Ureter (tissue), 1 donor: ENCODE data around the gene SIDT2. TPM values are rescaled to one million over a fixed set of nuclear protein-coding genes. Genes with fewer than 3 reads are reported as not detected.

ENCODE experiments used
- DNase-seq: peaks from one replicate; pipeline ENCODE4 v3.0.0-alpha.2; 2020; ENCODE audit warnings: low spot score
- total RNA-seq: library from RNA; stranded (reverse); gene quantifications from one replicate; pipeline ENCODE4 v1.2.4, GENCODE V29; 2023
- donor health status: DM: yes; HTN: yes; CAD: no.

Gene SIDT2
- total RNA-seq, 1 donor from 2014 or later, result 36.5 TPM

- no peak for DNase-seq
Observed at GRCh38 chr11:117222991-117223740, 44.6 kb downstream of the SIDT2 start.

GRCh38 chr11:117223741-117224689, 45.5 kb downstream of the SIDT2 start:
- DNase-seq, result no peak

GRCh38 chr11:117225553-117226170, 47.1 kb downstream of the SIDT2 start:
- DNase-seq, result no peak

- no peak for DNase-seq
Observed at GRCh38 chr11:117226388-117227385, 48.1 kb downstream of the SIDT2 start.

- DNase-seq, result no peak
Observed at GRCh38 chr11:117228091-117228490, 49.5 kb downstream of the SIDT2 start.

GRCh38 chr11:117229411-117229810, 50.9 kb downstream of the SIDT2 start:
- DNase-seq, result no peak

GRCh38 chr11:117229931-117230285, 51.4 kb downstream of the SIDT2 start:
- DNase-seq, result no peak

GRCh38 chr11:117230286-117230961, 51.9 kb downstream of the SIDT2 start:
- DNase-seq, result no peak

GRCh38 chr11:117230999-117231841, 52.7 kb downstream of the SIDT2 start:
- no peak for DNase-seq

GRCh38 chr11:117231842-117232091, 53.2 kb downstream of the SIDT2 start, which contains the start of gene PCSK7:
Gene PCSK7 (minus strand): TSS chr11:117232073. CDS start chr11:117229844, 2,229 bp downstream.
- peak; percentile 77 for DNase-seq

- peak; percentile 78 for DNase-seq
Observed at GRCh38 chr11:117232092-117232878, 53.7 kb downstream of the SIDT2 start, which contains the start of gene RNF214. Gene RNF214 (plus strand): TSS chr11:117232671. CDS start chr11:117234273, 1,602 bp downstream.

GRCh38 chr11:117232911-117233409, 54.4 kb downstream of the SIDT2 start:
- DNase-seq, result no peak

GRCh38 chr11:117238221-117238620, 59.7 kb downstream of the SIDT2 start:
- DNase-seq, result no peak

GRCh38 chr11:117239295-117239694, 60.8 kb downstream of the SIDT2 start:
- no peak for DNase-seq
